Middle frontal gyrus (tissue), 1 donor: ENCODE results near the gene RTN4R.

Source experiments
- DNase-seq: peaks from one replicate; pipeline ENCODE4 v3.0.0-alpha.2; 2015; ENCODE audit warnings: low spot score; ENCODE audit errors: extremely low spot score

Gene RTN4R

GRCh38 chr22:20203552-20204201 is 64.4 kb downstream of the RTN4R start:
- DNase-seq: no peak

DNA sequence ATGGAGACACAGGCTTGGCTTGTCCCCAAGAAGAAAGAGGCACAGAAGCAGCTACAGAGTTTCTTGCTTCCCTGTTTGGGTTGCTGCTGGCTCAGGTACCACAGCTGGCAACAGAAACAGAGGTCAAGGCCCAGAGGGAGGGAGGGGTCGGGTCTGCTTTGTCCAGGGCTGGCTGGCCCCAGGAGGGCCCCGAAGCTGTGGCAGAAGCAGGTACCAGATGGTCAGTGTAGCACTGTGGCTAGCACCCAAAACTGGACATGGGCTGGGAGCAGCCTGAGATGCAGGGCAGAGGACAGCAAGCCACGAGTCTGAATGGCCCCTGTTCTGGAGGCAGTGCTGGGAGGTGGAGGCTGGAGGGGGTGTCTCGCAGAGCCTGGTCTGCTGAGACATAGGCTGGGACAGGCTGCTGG is 65.0 kb downstream of the RTN4R start:
- DNase-seq: no peak

GRCh38 chr22:20201837-20202392 is 66.2 kb downstream of the RTN4R start:
- DNase-seq: no peak

- no peak for DNase-seq
Observed at GRCh38 chr22:20199906-20200305, 68.2 kb downstream of the RTN4R start.

DNA sequence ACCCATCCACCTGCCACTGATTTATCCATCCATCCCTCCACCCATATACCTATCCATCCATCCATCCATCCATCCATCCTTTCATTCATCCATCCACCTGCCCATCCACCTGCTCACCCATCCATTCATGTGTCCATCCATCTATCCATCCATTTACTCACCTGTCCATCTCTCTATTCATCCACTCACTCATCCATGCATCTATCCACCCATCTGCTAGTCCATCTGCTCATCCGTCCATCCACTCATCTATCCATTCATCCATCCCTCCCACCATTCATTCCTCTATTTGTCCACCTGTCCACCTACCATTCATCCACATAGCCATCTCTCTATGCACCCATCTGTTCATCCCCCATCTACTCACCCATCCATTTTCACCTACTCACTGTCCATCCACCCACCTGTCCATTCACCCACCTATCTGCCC is 68.7 kb downstream of the RTN4R start:
- no peak for DNase-seq

DNA sequence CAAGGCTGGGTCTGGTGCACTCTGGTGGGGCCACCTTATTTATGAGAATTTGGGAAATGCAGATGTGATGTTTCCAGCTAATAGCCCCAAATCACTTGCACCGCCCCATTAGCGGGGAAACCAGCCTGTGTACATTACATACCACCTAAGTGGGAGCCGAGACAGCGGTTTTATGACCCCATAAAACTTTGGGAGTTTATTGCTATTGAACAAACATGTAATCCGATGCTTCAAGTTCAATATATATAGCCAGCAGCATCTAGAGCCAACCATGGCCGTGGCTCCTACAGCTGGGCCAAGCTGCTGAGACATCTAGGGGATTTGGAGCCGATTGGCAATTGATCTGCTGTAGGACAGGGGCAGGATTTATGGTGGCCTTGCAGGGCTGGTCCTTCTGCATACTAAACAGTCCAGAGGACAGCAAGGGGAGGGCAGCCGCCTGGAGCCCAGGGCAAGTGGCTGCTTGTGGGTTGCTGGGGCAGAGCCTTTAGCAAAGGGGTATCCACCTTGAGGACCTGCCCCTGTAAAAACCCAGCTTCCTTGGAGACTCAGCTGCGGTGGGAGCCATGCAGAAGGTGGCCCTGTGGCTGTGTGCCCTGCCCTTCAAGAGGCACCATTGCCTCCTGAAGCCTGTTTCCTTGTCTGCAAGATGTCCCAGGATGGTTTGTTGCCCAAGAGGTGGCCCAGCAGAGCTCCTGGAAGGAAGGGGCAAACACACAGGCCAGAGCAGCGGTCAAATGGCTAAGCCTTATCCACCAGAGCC is 69.4 kb downstream of the RTN4R start:
- no peak for DNase-seq

- no peak for DNase-seq
Observed at GRCh38 chr22:20197407-20198030, 70.6 kb downstream of the RTN4R start.

GRCh38 chr22:20196094-20196842 is 71.8 kb downstream of the RTN4R start:
- DNase-seq: no peak

GRCh38 chr22:20194681-20195593 is 73.2 kb downstream of the RTN4R start:
- DNase-seq: no peak

- no peak for DNase-seq
Observed at GRCh38 chr22:20193761-20194494, 74.2 kb downstream of the RTN4R start.

DNA sequence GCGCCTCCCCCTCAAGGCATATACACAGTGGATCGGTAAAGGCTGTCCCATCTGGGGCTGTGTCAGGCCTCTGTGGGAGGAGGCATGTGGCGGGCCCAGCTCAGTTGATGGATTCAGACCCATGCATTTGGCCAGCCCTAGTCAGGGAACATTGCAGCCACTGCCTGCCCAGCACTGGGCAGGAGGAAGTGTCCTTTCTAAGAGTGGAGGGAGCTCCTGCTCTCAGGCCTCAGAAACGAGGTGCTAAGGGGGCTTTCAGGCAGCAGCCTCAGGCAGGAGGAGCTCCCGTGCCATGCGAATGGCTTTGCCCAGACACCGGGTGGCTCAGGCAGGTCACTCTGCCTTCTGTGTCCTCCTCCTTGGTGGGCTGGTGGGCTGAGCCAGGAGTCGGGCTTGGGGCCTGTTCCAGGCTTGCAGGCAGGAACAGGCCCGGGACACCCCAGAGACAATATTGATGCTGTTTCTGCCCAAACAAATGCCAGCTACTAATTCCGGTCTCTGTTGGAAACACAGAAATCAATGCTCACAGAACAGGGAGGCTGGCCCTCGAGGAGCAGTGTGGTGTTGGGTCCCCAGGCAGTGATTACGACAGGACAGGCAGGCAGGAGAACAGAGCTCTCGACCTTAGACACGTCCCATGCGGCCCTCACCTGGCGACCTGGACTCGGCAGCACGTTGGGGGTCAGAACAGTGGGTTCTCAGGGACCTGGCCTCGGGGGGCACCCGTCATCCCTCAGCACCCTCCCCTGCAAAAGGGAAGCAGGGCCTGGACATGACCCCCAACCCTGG is 75.0 kb downstream of the RTN4R start:
- no peak for DNase-seq

- no peak for DNase-seq
Observed at GRCh38 chr22:20192293-20192971, 75.7 kb downstream of the RTN4R start.

GRCh38 chr22:20191803-20192202 is 76.3 kb downstream of the RTN4R start:
- DNase-seq: no peak
